GM11168 (cell line): ENCODE measurements around the gene FMOD.
"Not testable (repeated sequence)": the region's sequence is repeated elsewhere in the genome, so short reads cannot be mapped to it uniquely, and the experiment has no call there.

Source experiments
- in situ Hi-C: fragments of 300-500 bp; cut with MboI; formaldehyde crosslinking; loops from one replicate; pipeline ENCODE4 v1.12.0; 2022; ENCODE audit warnings: low sequenced_read_pairs; ENCODE audit not compliant: unreplicated experiment

FMOD gene

DNA sequence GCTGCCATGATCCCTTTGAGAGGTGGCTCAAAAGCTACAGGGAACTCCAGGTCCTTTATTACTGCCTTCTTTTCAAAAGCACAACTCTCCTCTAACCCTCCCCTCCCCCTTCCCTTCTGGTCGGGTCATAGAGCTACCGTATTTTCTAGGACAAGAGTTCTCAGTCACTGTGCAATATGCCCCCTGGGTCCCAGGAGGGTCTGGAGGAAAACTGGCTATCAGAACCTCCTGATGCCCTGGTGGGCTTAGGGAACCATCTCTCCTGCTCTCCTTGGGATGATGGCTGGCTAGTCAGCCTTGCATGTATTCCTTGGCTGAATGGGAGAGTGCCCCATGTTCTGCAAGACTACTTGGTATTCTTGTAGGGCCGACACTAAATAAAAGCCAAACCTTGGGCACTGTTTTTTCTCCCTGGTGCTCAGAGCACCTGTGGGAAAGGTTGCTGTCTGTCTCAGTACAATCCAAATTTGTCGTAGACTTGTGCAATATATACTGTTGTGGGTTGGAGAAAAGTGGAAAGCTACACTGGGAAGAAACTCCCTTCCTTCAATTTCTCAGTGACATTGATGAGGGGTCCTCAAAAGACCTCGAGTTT is 42.5 kb downstream of the FMOD start:
- in situ Hi-C loops, result no loop called here

- in situ Hi-C loops, result no loop called here
Measured at GRCh38 chr1:203307641-203308126, 43.2 kb downstream of the FMOD start.

GRCh38 chr1:203306965-203307541 is 43.9 kb downstream of the FMOD start:
- in situ Hi-C loops, result no loop called here

DNA sequence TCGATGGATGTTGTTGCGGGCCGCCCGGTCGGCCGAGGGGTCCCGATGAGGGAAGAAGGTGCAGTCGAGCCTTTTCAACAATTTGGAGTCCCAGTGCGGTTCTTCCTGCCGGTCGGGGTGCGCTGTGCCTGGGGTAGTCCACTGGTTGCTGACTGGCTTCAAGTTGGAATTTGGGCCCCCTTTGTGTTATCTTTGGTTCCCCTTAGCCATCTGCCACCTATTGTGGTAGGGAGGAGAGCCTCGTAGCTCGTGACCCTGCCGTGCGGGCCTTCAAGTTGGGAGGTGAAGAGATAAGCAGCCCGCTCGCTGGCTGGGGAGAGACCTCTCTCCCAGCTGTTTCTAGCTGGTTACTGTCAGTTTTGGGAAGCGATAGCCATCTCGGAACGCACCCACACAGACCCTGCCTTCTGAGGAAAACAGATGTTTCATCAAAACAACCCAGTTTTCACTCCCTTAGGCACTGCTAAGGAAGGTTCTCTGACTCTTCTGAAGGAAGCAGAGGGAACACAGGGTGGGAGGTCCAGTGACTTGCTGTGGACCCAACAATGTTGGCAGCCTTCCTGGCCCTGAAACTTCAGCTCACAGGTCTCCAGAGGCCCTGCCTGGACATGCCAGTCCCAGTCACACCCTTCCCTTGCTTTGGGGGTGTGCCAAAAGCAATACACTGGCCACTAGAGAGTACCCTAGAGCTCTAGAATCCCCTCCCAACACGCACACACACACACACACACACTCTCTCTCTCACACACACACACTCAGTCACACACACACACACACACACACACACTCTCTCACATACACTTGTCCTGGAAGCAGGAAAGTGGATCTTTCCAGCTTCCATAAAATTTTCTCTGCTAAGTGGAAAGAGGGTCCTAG is 44.6 kb downstream of the FMOD start:
- in situ Hi-C loops, result no loop called here

DNA sequence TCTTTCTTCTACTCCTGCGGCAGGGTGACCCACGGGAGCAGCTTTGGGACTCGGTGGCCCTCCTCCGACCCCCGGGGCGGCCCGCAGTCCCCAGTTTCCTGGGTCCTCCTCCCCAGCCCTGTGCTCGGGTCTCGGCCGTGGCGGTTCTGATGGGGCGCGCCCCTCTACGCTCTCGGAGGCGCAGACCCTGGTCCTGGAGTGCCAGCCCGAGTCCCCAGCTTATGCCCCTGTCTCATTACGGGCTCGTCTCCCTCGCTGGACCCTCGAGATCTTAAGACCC is 45.2 kb downstream of the FMOD start:
- in situ Hi-C loops, result no loop called here

DNA sequence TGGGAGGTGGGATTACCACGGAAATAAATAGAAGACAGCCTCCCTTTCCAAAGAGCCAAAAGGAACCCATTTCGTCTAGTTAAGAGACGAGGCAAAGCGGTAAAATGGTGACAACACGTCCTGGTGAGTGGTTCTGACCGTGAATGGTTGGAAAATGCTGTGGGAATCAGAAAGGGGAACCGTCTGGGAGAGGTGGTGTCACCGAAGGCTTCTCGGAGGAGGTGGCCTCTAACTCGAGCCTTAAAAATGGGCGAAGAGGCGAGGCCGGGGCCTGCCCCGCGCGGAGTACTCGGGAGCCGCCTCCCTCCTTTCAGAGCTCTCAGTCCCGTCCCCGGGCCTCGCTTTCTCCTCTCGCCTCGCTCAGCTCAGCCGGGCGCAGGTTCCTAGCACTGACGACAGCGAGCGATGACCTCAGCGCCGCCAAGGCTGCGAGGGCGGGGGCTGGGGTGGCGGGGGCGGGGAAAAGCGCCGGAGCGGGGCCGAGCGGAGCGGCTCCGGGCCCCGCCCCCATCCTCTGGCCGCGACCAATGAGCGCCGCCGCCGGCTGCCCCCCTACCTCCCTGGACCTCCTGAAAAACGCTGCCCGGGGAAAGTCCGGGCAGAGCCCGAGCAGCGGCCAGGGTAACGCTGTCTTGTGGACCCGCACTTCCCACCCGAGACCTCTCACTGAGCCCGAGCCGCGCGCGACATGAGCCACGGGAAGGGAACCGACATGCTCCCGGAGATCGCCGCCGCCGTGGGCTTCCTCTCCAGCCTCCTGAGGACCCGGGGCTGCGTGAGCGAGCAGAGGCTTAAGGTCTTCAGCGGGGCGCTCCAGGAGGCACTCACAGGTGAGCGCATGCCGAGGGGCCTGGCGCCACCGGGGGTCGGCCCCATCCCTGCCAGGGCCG is 45.8 kb downstream of the FMOD start, which contains the start of gene BTG2:
Gene BTG2, plus strand, starts transcription at position 601 of the 890 bp plus-strand sequence. Its CDS starts 88 bp downstream, at position 689.
- in situ Hi-C loops, result no loop called here

GRCh38 chr1:203304391-203304918 is 46.5 kb downstream of the FMOD start:
- in situ Hi-C loops, result no loop called here

- in situ Hi-C loops, result no loop called here
Measured at GRCh38 chr1:203302894-203303293, 48.0 kb downstream of the FMOD start.

DNA sequence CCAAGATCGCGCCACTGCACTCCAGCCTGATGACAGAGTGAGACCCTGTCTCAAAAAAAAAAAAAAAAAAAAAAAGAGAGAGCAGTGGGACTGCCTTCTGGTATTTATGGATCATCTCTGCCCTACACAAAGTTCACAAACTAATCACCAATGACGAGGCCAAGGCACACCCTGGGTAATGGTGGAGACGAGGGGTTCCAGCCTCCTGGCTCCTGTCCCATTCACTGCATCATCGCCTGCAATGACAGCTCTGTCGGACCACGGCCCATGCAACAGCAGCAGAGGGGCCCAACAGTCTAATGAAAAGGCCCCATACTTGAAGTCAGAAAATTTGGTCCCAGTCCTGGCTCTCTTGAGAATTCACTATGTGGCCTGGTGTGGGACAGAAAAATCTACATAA is 48.5 kb downstream of the FMOD start:
- in situ Hi-C loops, result no loop called here

- in situ Hi-C loops, result no loop called here
Measured at GRCh38 chr1:203301331-203301668, 49.6 kb downstream of the FMOD start.

DNA sequence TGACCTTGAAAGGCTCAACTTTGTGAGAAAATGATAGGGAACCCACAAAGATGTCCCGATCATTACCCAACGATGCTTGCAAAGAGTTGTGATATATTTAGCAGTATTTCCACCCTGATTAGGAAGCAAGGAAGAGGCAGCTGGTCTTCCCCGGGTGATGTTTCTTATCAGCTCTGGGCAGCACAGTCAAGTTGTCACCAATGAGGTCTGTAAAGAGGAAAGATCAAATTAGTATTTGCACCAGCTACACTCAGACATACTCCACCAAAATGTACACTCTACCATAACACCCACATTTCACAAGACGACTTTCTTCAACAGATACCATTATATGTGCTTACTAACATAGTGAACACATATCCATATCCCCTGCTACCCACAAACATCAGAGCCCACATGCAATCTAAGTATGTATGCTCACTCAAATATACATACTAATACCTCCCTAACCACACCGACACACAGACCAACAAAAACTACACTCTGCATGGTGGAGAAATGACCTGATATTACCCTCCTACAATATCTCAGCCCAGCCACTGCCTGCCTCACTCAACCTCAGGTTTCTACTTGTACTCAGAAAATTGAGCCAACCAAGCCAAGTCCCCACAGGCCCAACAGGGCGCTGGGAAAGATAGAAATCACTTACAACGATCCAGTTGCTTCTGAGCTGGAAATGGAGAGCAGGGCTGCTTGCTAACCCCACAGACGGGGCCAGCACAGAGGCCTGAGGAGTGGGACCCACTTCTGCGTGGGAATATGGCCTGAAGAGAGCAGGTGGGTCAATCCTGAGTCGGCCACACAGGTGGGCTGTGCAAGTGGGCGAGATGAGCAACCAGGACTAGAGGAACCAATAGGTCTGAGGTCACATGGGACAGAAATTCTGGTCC is 50.2 kb downstream of the FMOD start:
- in situ Hi-C loops, result no loop called here

GRCh38 chr1:203299719-203300429 is 51.0 kb downstream of the FMOD start:
- in situ Hi-C loops, result not testable (repeated sequence)

DNA sequence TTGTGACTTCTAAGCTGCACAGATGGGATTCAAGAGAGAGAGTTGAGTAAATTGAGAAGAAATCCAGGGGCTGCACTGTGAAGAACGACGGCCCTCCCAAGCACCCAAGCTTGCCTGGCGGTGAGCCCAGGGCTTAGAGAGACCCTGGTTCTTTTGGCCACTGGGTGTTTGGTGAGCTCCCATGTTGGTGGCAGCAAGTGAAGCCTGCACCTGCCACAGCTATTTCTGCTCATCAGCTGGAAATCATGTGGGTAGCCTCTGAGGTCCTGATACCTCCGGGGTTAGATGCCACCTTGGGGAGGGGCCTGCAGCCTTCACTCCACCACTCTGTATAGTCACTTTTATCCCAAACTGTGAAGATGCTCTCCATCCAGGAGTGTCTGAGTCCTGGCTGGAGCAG is 51.8 kb downstream of the FMOD start:
- in situ Hi-C loops, result no loop called here

GRCh38 chr1:203296460-203297073 is 54.4 kb downstream of the FMOD start:
- in situ Hi-C loops, result no loop called here

DNA sequence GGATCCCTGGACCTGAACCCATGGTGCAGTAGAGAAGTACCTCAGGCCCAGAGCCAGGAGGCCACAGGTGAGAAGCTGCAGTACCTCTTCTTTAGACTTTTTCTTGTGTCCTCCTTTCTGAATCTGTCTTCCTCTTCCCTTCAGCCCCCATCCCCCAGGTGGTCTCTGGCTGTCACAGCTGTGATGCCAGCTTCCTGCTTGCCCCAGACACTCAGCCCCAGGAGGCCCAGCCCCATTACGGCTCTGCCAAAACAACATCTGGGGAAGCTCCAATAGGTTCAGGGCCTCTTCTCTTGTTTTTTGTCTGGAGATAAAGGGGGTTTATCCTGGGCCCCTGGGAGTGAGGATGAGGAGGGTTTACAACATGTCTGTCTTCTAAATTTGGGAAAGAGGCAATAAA is 55.1 kb downstream of the FMOD start:
- in situ Hi-C loops, result no loop called here

GRCh38 chr1:203291201-203292096 is 59.5 kb downstream of the FMOD start:
- in situ Hi-C loops, result no loop called here
